GM18520 (cell line): Measurements from ENCODE around the gene SPANXD.
"Not testable (repeated sequence)": the region's sequence is repeated elsewhere in the genome, so short reads cannot be mapped to it uniquely, and the experiment has no call there.

Source experiments
- ATAC-seq: cut with Tn5 transposase; IDR thresholded peaks from one replicate; pipeline ENCODE4 v1.9.1; 2021; ENCODE audit not compliant: unreplicated experiment

The SPANXD gene, protein sequence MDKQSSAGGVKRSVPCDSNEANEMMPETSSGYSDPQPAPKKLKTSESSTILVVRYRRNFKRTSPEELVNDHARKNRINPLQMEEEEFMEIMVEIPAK

DNA sequence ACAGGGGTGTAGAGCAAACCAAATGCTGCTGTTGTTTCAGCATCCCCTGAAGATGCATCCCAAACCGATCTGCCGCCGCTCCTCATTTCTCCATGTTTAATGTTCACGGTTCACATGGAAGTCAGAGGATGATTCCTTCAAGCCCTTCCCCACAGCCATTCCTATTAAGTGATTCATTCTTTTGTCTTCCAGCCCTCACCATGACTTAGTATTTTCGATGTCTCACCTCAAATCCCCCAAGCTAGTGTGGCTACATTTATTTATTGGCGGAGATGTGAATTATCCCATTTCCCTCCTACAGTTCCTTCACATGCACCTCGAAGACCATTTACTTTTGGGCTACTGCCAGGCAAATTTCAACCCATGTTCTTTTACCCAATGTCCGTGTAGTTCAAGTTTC is at the start of gene SPANXD:
Gene SPANXD, minus strand, starts transcription at position 101 of the 400 bp plus-strand sequence. CDS start 334 bp downstream, outside the sequence.
- not testable (repeated sequence) for ATAC-seq

DNA sequence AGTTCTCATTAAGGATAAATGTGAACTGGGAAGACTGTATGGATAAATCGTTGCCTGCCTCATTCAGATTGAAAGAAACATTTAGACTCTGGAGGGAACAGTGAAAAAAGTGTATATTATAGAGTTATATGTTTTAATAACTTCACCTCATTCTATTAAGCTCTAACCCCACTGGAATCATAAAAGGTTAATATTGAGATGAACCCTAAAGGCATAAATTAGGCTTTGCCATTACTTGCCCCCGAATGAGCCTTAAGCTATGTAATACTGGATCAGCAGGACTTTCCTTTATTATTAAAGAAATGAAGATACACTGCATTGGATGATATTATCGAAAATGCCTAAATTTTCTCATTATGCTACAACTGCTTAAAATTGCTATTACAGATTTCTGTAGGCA is 44.1 kb upstream of the SPANXD start:
- ATAC-seq: no peak

GRCh38 chrX:141736656-141737055 is 38.1 kb upstream of the SPANXD start:
- no peak for ATAC-seq

DNA sequence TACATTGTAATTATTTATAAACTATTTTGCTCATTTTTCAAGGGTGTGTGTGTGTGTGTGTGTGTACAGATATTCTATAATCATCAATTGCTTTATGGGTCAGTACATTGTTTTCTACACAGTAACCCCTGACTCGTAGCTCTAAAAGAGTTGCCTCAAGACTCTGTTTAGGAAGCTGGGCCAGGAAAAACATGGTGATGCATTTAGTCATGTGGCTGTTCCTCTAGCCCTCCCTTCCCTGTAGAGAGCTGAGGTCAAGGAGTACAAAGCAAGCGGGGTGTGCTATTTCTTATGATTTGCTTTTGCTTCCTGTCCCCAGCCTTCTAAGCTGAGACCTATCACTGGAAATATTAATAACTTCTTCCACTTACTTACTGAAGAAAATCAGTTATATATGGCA is 34.8 kb upstream of the SPANXD start:
- no peak for ATAC-seq

DNA sequence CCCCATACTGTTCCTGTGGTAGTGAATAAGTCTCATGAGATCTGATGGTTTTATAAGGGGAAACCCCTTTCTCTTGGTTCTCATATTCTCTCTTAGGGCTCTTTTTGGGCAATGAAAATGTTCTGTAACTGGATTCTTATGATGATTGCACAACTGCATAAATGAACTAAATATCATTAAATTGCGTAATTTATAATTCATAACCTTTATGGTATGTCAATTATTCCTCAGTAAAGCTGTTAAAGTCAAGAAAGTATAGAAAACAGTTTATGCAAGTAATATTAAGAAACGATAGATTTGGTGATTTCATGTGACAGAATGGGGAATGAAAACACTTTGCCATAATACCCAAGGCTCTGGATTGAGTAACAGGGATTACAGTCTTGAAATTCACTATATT is 33.5 kb upstream of the SPANXD start:
- no peak for ATAC-seq

GRCh38 chrX:141724186-141724585 is 25.6 kb upstream of the SPANXD start:
- ATAC-seq: no peak

DNA sequence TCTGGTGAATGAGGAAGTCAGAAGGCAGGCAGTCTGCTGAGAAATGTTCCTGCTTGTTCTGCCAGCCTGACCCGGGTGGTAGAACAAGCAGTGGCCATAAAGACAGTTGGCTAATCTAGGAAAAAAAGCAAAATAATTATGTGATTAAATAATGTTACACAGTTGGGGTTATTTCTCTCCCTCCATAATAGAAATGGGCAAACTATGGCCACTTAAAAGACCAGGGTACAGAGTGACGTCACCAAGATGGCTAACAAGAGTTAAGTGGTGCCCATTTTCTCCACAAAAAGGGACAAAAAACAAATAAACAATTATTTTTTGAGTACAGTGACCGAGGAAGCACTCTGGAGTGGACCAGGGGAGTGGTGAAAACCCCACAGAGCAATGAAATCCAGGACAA is 16.1 kb upstream of the SPANXD start:
- no peak for ATAC-seq

GRCh38 chrX:141701072-141701471 is 2.5 kb upstream of the SPANXD start:
- no peak for ATAC-seq

GRCh38 chrX:141673946-141674345 is 24.6 kb downstream of the SPANXD start:
- ATAC-seq: no peak

GRCh38 chrX:141669689-141670088 is 28.9 kb downstream of the SPANXD start:
- ATAC-seq: no peak

- no peak for ATAC-seq
Measured at GRCh38 chrX:141668371-141668770, 30.2 kb downstream of the SPANXD start.

GRCh38 chrX:141662781-141663180 is 35.8 kb downstream of the SPANXD start:
- ATAC-seq: no peak

DNA sequence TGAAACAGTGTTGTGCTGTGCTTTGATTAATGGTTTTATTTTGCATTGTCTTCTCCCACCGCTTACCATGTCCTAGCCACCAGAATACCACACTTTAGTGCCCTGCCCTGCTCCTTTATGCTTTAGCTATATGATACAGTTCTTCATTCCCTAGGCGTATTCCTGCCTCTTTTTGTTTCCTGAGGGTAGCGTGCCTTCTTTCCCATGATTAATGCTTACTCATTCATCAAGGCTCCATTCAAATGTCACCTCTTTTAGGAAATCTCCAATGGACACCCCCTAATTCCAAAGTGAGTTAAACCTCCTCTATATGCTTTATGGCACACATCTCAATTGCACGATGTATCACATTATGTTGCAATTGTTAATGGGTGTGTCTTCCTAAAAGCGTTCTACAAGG is 46.3 kb downstream of the SPANXD start:
- no peak for ATAC-seq
